ENCODE results near the gene RFNG. TPM values are rescaled to one million over a fixed set of nuclear protein-coding genes. Genes with fewer than 3 reads are reported as not detected.

The RFNG gene
- total and polyA plus RNA-seq, 2 of the 13 experiments (the other 11 are each of a cell fraction or from before 2014, with no cell fraction given), result 61.4 to 64.0 TPM

- TF ChIP-seq ISX (CRISPR knock-in tag; conservative IDR thresholded peaks at IDR 0.05) (no peak), RCOR2 (CRISPR knock-in tag; IDR thresholded peaks at IDR 0.05) (no peak), TFAP4 (IDR thresholded peaks at IDR 0.05; ENCODE audit: borderline replicate concordance, low read depth) (no peak), MED1 (CRISPR knock-in tag; IDR thresholded peaks at IDR 0.05) (no peak), ZNF761 (CRISPR knock-in tag; conservative IDR thresholded peaks at IDR 0.05) (no peak), ZMYM3 (CRISPR knock-in tag; IDR thresholded peaks at IDR 0.05) (no peak), ZNF337 (CRISPR knock-in tag; IDR thresholded peaks at IDR 0.05; ENCODE audit: borderline replicate concordance, low read depth) (no peak), ZFX (CRISPR knock-in tag; IDR thresholded peaks at IDR 0.05; ENCODE audit: low read depth) (no peak), SUZ12 (IDR thresholded peaks at IDR 0.05; ENCODE audit: low read depth, low read length) (no peak), ZNF274 (CRISPR knock-in tag; IDR thresholded peaks at IDR 0.05) (peak; percentile 49; the same call in 1 of the 2 replicates), SOX5 (CRISPR knock-in tag; IDR thresholded peaks at IDR 0.05; ENCODE audit: borderline replicate concordance) (no peak), PCBP2 (optimal IDR thresholded peaks at IDR 0.05; ENCODE audit: low read depth, low read length, poor library complexity, severe bottlenecking) (no peak), GPN1 (CRISPR knock-in tag; IDR thresholded peaks at IDR 0.05; ENCODE audit: borderline replicate concordance) (no peak), REL (CRISPR knock-in tag; conservative IDR thresholded peaks at IDR 0.05) (0 out of 2 replicates have a peak, but pooled peaks have one; percentile 4), YY1 (IDR thresholded peaks at IDR 0.05; ENCODE audit: insufficient read depth, insufficient replicate concordance, low read depth, low read length) (no peak), ZNF326 (CRISPR knock-in tag; IDR thresholded peaks at IDR 0.05; ENCODE audit: borderline replicate concordance) (peak; percentile 95), ERF (CRISPR knock-in tag; IDR thresholded peaks at IDR 0.05) (no peak), NFATC3 (CRISPR knock-in tag; IDR thresholded peaks at IDR 0.05) (0 out of 2 replicates have a peak, but pooled peaks have one; percentile 70), NFKB2 (CRISPR knock-in tag; IDR thresholded peaks at IDR 0.05; ENCODE audit: borderline replicate concordance) (no peak), CBX2 (IDR thresholded peaks at IDR 0.05; ENCODE audit: low read depth, low read length) (no peak), CBX2 (CRISPR knock-in tag; IDR thresholded peaks at IDR 0.05; ENCODE audit: low read depth) (no peak), E2F5 (CRISPR knock-in tag; conservative IDR thresholded peaks at IDR 0.05) (no peak), SMAD9 (CRISPR knock-in tag; IDR thresholded peaks at IDR 0.05) (no peak)
- TF ChIP-seq, protein P1, sequence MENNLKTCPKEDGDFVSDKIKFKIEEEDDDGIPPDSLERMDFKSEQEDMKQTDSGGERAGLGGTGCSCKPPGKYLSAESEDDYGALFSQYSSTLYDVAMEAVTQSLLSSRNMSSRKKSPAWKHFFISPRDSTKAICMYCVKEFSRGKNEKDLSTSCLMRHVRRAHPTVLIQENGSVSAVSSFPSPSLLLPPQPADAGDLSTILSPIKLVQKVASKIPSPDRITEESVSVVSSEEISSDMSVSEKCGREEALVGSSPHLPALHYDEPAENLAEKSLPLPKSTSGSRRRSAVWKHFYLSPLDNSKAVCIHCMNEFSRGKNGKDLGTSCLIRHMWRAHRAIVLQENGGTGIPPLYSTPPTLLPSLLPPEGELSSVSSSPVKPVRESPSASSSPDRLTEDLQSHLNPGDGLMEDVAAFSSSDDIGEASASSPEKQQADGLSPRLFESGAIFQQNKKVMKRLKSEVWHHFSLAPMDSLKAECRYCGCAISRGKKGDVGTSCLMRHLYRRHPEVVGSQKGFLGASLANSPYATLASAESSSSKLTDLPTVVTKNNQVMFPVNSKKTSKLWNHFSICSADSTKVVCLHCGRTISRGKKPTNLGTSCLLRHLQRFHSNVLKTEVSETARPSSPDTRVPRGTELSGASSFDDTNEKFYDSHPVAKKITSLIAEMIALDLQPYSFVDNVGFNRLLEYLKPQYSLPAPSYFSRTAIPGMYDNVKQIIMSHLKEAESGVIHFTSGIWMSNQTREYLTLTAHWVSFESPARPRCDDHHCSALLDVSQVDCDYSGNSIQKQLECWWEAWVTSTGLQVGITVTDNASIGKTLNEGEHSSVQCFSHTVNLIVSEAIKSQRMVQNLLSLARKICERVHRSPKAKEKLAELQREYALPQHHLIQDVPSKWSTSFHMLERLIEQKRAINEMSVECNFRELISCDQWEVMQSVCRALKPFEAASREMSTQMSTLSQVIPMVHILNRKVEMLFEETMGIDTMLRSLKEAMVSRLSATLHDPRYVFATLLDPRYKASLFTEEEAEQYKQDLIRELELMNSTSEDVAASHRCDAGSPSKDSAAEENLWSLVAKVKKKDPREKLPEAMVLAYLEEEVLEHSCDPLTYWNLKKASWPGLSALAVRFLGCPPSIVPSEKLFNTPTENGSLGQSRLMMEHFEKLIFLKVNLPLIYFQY (CRISPR knock-in tag; IDR thresholded peaks at IDR 0.05; ENCODE audit: borderline replicate concordance), result no peak
These were observed 32.5 kb downstream of the RFNG start (continued) for GRCh38 chr17:82018989-82019689.
